Trophoblast cell (in vitro differentiated cells and primary cell): ENCODE results near the gene ADCY5.

Experiments used
- DNase-seq, 2 donors: peaks; one replicate each; pipeline ENCODE4 v3.0.0-alpha.2; 2016
- H2AFZ ChIP-seq: 2 replicates; pipeline ENCODE4 v1.6.1; 2013; ENCODE audit warnings: low read length, moderate library complexity, mild to moderate bottlenecking; ENCODE audit not compliant: insufficient read depth, poor library complexity
- H2AK5ac ChIP-seq: 2 replicates; pipeline ENCODE4 v1.6.1; 2013; ENCODE audit warnings: mild to moderate bottlenecking, low read length
- H2BK120ac ChIP-seq: 2 replicates; pipeline ENCODE4 v1.6.1; 2013; ENCODE audit warnings: low read length, mild to moderate bottlenecking, moderate library complexity; ENCODE audit not compliant: insufficient read depth, poor library complexity
- H2BK12ac ChIP-seq: 2 replicates; pipeline ENCODE4 v1.6.1; 2013; ENCODE audit warnings: mild to moderate bottlenecking, low read length, moderate library complexity
- H2BK5ac ChIP-seq: 2 replicates; pipeline ENCODE4 v1.6.1; 2013; ENCODE audit warnings: low read length, low read depth, moderate library complexity, mild to moderate bottlenecking; ENCODE audit not compliant: poor library complexity
- H3K14ac ChIP-seq: 2 replicates; pipeline ENCODE4 v1.6.1; 2013; ENCODE audit warnings: mild to moderate bottlenecking, low read length
- H3K18ac ChIP-seq: 2 replicates; pipeline ENCODE4 v1.6.1; 2013; ENCODE audit warnings: mild to moderate bottlenecking, low read length
- H3K23ac ChIP-seq: 2 replicates; pipeline ENCODE4 v1.6.1; 2013; ENCODE audit warnings: low read length
- H3K27ac ChIP-seq: 2 replicates; pipeline ENCODE4 v1.5.1; 2013; ENCODE audit warnings: low read depth, mild to moderate bottlenecking, inconsistent platforms, low read length, moderate library complexity
- H3K27me3 ChIP-seq: 2 replicates; pipeline ENCODE4 v1.6.1; 2013; ENCODE audit warnings: inconsistent platforms, mild to moderate bottlenecking, low read length, moderate library complexity; ENCODE audit not compliant: insufficient read depth
- H3K36me3 ChIP-seq, 2 experiments: 1 replicate in 1 of 2; 2 replicates in 1 of 2; pipeline ENCODE4 v1.6.1; 2013; ENCODE audit warnings: low read length in 2 of 2, mild to moderate bottlenecking in 2 of 2, moderate library complexity in 1 of 2; ENCODE audit not compliant: insufficient read depth in 2 of 2, control insufficient read depth in 1 of 2
- H3K4ac ChIP-seq: 2 replicates; pipeline ENCODE4 v1.6.1; 2013; ENCODE audit warnings: low read depth, mild to moderate bottlenecking, low read length, moderate library complexity
- H3K4me1 ChIP-seq, 2 experiments: 1 replicate in 1 of 2; 2 replicates in 1 of 2; pipeline ENCODE4 v1.6.1; 2013; ENCODE audit warnings: low read length in 2 of 2, mild to moderate bottlenecking in 2 of 2, moderate library complexity in 1 of 2; ENCODE audit not compliant: insufficient read depth in 2 of 2, control insufficient read depth in 1 of 2
- H3K4me2 ChIP-seq: 2 replicates; pipeline ENCODE4 v1.6.1; 2013; ENCODE audit warnings: inconsistent platforms, mild to moderate bottlenecking, low read length, moderate library complexity
- H3K4me3 ChIP-seq: 2 replicates; pipeline ENCODE4 v1.5.1; 2013; ENCODE audit warnings: mild to moderate bottlenecking, low read depth, low read length, inconsistent platforms
- H3K79me1 ChIP-seq: one replicate; pipeline ENCODE4 v1.6.1; 2013; ENCODE audit warnings: low read length
- H3K79me2 ChIP-seq: 2 replicates; pipeline ENCODE4 v1.6.1; 2013; ENCODE audit warnings: low read length, mild to moderate bottlenecking; ENCODE audit not compliant: control insufficient read depth, insufficient read depth, poor library complexity
- H3K9ac ChIP-seq: 2 replicates; pipeline ENCODE4 v1.6.1; 2013; ENCODE audit warnings: mild to moderate bottlenecking, low read length
- H3K9me3 ChIP-seq: 2 replicates; pipeline ENCODE4 v1.6.1; 2013; ENCODE audit warnings: low read depth, mild to moderate bottlenecking, control low read depth, inconsistent platforms, low read length; ENCODE audit not compliant: insufficient read depth
- H4K12ac ChIP-seq: 2 replicates; pipeline ENCODE4 v1.6.1; 2013; ENCODE audit warnings: low read depth, mild to moderate bottlenecking, low read length, moderate library complexity
- H4K8ac ChIP-seq: 2 replicates; pipeline ENCODE4 v1.6.1; 2013; ENCODE audit warnings: low read depth, mild to moderate bottlenecking, low read length, moderate library complexity
- H4K91ac ChIP-seq: one replicate; pipeline ENCODE4 v1.6.1; 2013; ENCODE audit warnings: low read depth, mild to moderate bottlenecking, low read length, moderate library complexity
- WGBS: extraction: QIAGEN DNeasy Blood & Tissue Kit; methylation state at CpG from one replicate; pipeline ENCODE4 v1.1.7; 2013; ENCODE audit warnings: missing lambda C conversion rate; ENCODE audit not compliant: insufficient read length, insufficient coverage; ENCODE audit errors: extremely low coverage; 5-methylcytosine and 5-hydroxymethylcytosine counted together

Gene ADCY5

GRCh38 chr3:123372686-123373473 is 76.0 kb downstream of the ADCY5 start:
- H3K27ac ChIP-seq, result no peak overlapping the region
- no peak overlapping the region for H3K4ac ChIP-seq
- H3K23ac ChIP-seq, result no peak overlapping the region
- H3K14ac ChIP-seq, result no peak overlapping the region
- no peak overlapping the region for H3K4me3 ChIP-seq
- no peaks in the 10 kb centered on the region for H3K79me2 ChIP-seq
- H3K9me3 ChIP-seq, result peaks cover 1% of the 10 kb centered on the region
- no peaks in the 10 kb centered on the region for H3K79me1 ChIP-seq
- no peak overlapping the region for H3K9ac ChIP-seq
- no peak overlapping the region for H4K91ac ChIP-seq
- H3K36me3 ChIP-seq, result no peaks in the 10 kb centered on the region
- no peak overlapping the region for H2AFZ ChIP-seq
- no peak overlapping the region for H3K4me2 ChIP-seq
- no peak overlapping the region for H4K12ac ChIP-seq
- H2BK12ac ChIP-seq, result no peak overlapping the region
- DNase-seq, result no peak
- no peak overlapping the region for H3K18ac ChIP-seq
- no peaks in the 10 kb centered on the region for H3K27me3 ChIP-seq
- H2BK120ac ChIP-seq, result no peak overlapping the region
- H2AK5ac ChIP-seq, result no peak overlapping the region
- H3K4me1 ChIP-seq, result peaks cover 0 to 8% of the 10 kb centered on the region in 2 experiments
- H2BK5ac ChIP-seq, result no peak overlapping the region
- WGBS, result no CpG with 5 or more reads among the region's 7 CpGs
- H4K8ac ChIP-seq, result no peak overlapping the region

- H3K4me3 ChIP-seq, result peak overlapping the region; percentile 8
Observed at GRCh38 chr3:123371859-123372685, 76.8 kb downstream of the ADCY5 start.

GRCh38 chr3:123371426-123371825 is 77.5 kb downstream of the ADCY5 start:
- no peak overlapping the region for H3K4me3 ChIP-seq
- no CpG with 5 or more reads among the region's 10 CpGs for WGBS

More at GRCh38 chr3:123371859-123372685, 76.8 kb downstream of the ADCY5 start:
- H3K27ac ChIP-seq, result no peak overlapping the region
- no peaks in the 10 kb centered on the region for H3K27me3 ChIP-seq
- no peak overlapping the region for H2BK12ac ChIP-seq
- H3K4me2 ChIP-seq, result no peak overlapping the region
- H2BK5ac ChIP-seq, result no peak overlapping the region
- peaks cover 1% of the 10 kb centered on the region for H3K9me3 ChIP-seq
- H2BK120ac ChIP-seq, result no peak overlapping the region
- no peaks in the 10 kb centered on the region for H3K79me2 ChIP-seq
- H2AFZ ChIP-seq, result no peak overlapping the region
- no peaks in the 10 kb centered on the region for H3K36me3 ChIP-seq
- no peak overlapping the region for H3K14ac ChIP-seq
- WGBS, result no CpG with 5 or more reads among the region's 6 CpGs
- H4K8ac ChIP-seq, result no peak overlapping the region
- H3K23ac ChIP-seq, result no peak overlapping the region
- H3K4me1 ChIP-seq, result peaks cover 0 to 8% of the 10 kb centered on the region in 2 experiments
- no peak overlapping the region for H4K91ac ChIP-seq
- no peak overlapping the region for H3K9ac ChIP-seq
- no peak overlapping the region for H3K4ac ChIP-seq
- H3K18ac ChIP-seq, result no peak overlapping the region
- no peaks in the 10 kb centered on the region for H3K79me1 ChIP-seq
- no peak for DNase-seq
- H2AK5ac ChIP-seq, result no peak overlapping the region
- H4K12ac ChIP-seq, result no peak overlapping the region

DNA sequence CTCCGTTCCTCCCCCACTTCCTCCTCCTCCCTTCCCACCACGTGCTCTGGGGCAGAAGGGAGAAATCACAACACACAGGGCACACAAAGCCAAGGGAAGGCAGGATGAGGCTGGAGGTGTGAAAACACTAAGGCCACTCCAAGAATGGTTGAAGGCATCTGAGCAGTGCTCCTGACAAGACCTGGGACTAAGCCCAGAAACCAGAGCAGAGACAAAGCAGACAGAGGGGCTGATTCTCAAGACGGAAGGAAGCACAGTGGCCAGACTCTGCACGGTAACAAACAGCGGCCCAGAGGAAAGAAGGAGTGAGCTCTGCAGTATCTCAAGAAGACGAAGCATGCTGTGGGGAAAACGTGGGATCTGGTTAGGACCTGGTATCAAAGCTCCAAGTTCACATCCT is 78.1 kb downstream of the ADCY5 start:
- Histone ChIP-seq H3K14ac (no peak overlapping the region), H4K91ac (no peak overlapping the region), H3K4me2 (no peak overlapping the region), H2AK5ac (no peak overlapping the region), H3K18ac (no peak overlapping the region), H3K4me3 (no peak overlapping the region), H2AFZ (no peak overlapping the region), H3K4me1 (peaks cover 0 to 8% of the 10 kb centered on the region in 2 experiments), H4K12ac (no peak overlapping the region), H3K23ac (no peak overlapping the region), H2BK12ac (no peak overlapping the region), H3K79me2 (no peaks in the 10 kb centered on the region), H3K27me3 (no peaks in the 10 kb centered on the region), H4K8ac (no peak overlapping the region), H3K79me1 (no peaks in the 10 kb centered on the region), H2BK5ac (no peak overlapping the region), H3K9ac (no peak overlapping the region), H3K4ac (no peak overlapping the region), H3K9me3 (peaks cover 1% of the 10 kb centered on the region), H3K36me3 (no peaks in the 10 kb centered on the region), H3K27ac (no peak overlapping the region), H2BK120ac (no peak overlapping the region)
- no peak for DNase-seq
- no CpG with 5 or more reads among the region's 7 CpGs for WGBS

More at GRCh38 chr3:123371426-123371825, 77.5 kb downstream of the ADCY5 start:
- no peak overlapping the region for H3K23ac ChIP-seq
- no peak overlapping the region for H2BK12ac ChIP-seq
- no peaks in the 10 kb centered on the region for H3K27me3 ChIP-seq
- H3K79me2 ChIP-seq, result no peaks in the 10 kb centered on the region
- no peak overlapping the region for H3K14ac ChIP-seq
- H3K9ac ChIP-seq, result no peak overlapping the region
- no peak overlapping the region for H2BK120ac ChIP-seq
- no peaks in the 10 kb centered on the region for H3K36me3 ChIP-seq
- H3K18ac ChIP-seq, result no peak overlapping the region
- no peaks in the 10 kb centered on the region for H3K79me1 ChIP-seq
- no peak overlapping the region for H2BK5ac ChIP-seq
- no peak for DNase-seq
- H3K4me1 ChIP-seq, result peaks cover 0 to 8% of the 10 kb centered on the region in 2 experiments
- no peak overlapping the region for H3K27ac ChIP-seq
- H4K12ac ChIP-seq, result no peak overlapping the region
- H2AFZ ChIP-seq, result no peak overlapping the region
- H4K91ac ChIP-seq, result no peak overlapping the region
- peaks cover 1% of the 10 kb centered on the region for H3K9me3 ChIP-seq
- H4K8ac ChIP-seq, result no peak overlapping the region
- H2AK5ac ChIP-seq, result no peak overlapping the region
- H3K4me2 ChIP-seq, result no peak overlapping the region
- H3K4ac ChIP-seq, result no peak overlapping the region
